HEK293 (cell line): ENCODE data around the gene P2RX4.

ENCODE experiments used
- CTCF ChIA-PET: fragments of 350-600 bp; formaldehyde crosslinking; extraction: SDS; loops from one replicate; lab custom pipeline; 2021; ENCODE audit warnings: antibody characterized with exemption; lab: Yijun Ruan, JAX
- POLR2A ChIA-PET: fragments of 300-600 bp; formaldehyde crosslinking; extraction: SDS; loops from one replicate; lab custom pipeline; 2020; ENCODE audit warnings: antibody characterized with exemption, inconsistent platforms; lab: Yijun Ruan, JAX
- H3K27ac ChIP-seq: fragments of 200-500 bp; sonication (Bioruptor generic); 2 replicates; pipeline ENCODE4 v1.5.1; 2014; ENCODE audit warnings: low read depth, low read length, control low read depth, inconsistent platforms; ENCODE audit errors: extremely low read depth
- H3K36me3 ChIP-seq, 2 experiments: fragments of 200-500 bp in 1 of 2; sonication (Bioruptor generic) in 1 of 2; 1 replicate in 1 of 2; 2 replicates in 1 of 2; pipeline ENCODE4 v1.5.1; 2014 to 2017; ENCODE audit warnings: inconsistent platforms in 2 of 2, low read length in 2 of 2; ENCODE audit not compliant: control insufficient read depth in 2 of 2, insufficient read depth in 1 of 2
- H3K4me1 ChIP-seq: fragments of 200-500 bp; sonication (Bioruptor generic); 2 replicates; pipeline ENCODE4 v1.5.1; 2014; ENCODE audit warnings: mild to moderate bottlenecking, low read length, inconsistent platforms; ENCODE audit not compliant: control insufficient read depth, insufficient read depth
- H3K4me3 ChIP-seq: 2 replicates; pipeline ENCODE4 v1.5.1; 2011; ENCODE audit warnings: low read depth, mild to moderate bottlenecking, control low read depth, low read length, moderate library complexity
- H3K9me3 ChIP-seq: fragments of 200-500 bp; sonication (Bioruptor generic); 2 replicates; pipeline ENCODE4 v1.5.1; 2014; ENCODE audit warnings: low read depth, low read length, inconsistent platforms; ENCODE audit not compliant: control insufficient read depth, insufficient read depth
- CTCF ChIP-seq: fragments of 450-650 bp; formaldehyde crosslinking; IDR thresholded peaks from 2 replicates; pipeline ENCODE4 v1.5.1; 2016; ENCODE audit warnings: missing biosample characterization, missing genetic modification characterization
- HOXA7 ChIP-seq: sonication (generic); formaldehyde crosslinking; IDR thresholded peaks from 2 replicates; pipeline ENCODE4 v1.8.1; 2022; ENCODE audit warnings: missing genetic modification reagents, borderline replicate concordance
- KLF9 ChIP-seq: fragments of 450-650 bp; formaldehyde crosslinking; IDR thresholded peaks from 2 replicates; pipeline ENCODE4 v1.5.1; 2016; ENCODE audit warnings: missing biosample characterization, missing genetic modification characterization, low read depth
- OVOL3 ChIP-seq: fragments of 450-650 bp; formaldehyde crosslinking; IDR thresholded peaks from 2 replicates; pipeline ENCODE4 v1.5.1; 2016; ENCODE audit warnings: missing biosample characterization, missing genetic modification characterization
- PRDM1 ChIP-seq: fragments of 450-650 bp; formaldehyde crosslinking; IDR thresholded peaks from 2 replicates; pipeline ENCODE4; 2016; ENCODE audit warnings: missing biosample characterization, missing genetic modification characterization
- PRDM6 ChIP-seq: fragments of 450-650 bp; formaldehyde crosslinking; IDR thresholded peaks from 2 replicates; pipeline ENCODE4 v1.5.1; 2017; ENCODE audit warnings: missing biosample characterization, missing genetic modification characterization
- REST ChIP-seq: fragments of 450-650 bp; formaldehyde crosslinking; IDR thresholded peaks from 2 replicates; pipeline ENCODE4 v1.5.1; 2016; ENCODE audit warnings: missing biosample characterization, missing genetic modification characterization
- TRIM28 ChIP-seq: IDR thresholded peaks from 2 replicates; pipeline ENCODE4 v1.6.1; 2011; ENCODE audit warnings: low read length, control low read depth, borderline replicate concordance
- ZBTB21 ChIP-seq: fragments of 450-650 bp; formaldehyde crosslinking; IDR thresholded peaks from 2 replicates; pipeline ENCODE4 v1.5.1; 2017; ENCODE audit warnings: missing biosample characterization, missing genetic modification characterization
- ZBTB8A ChIP-seq: fragments of 450-650 bp; formaldehyde crosslinking; IDR thresholded peaks from 2 replicates; pipeline ENCODE4 v1.5.1; 2016; ENCODE audit warnings: missing biosample characterization, missing genetic modification characterization
- ZFP3 ChIP-seq: fragments of 450-650 bp; formaldehyde crosslinking; IDR thresholded peaks from 2 replicates; pipeline ENCODE4 v1.5.1; 2016; ENCODE audit warnings: low read depth, missing biosample characterization, missing genetic modification characterization
- ZNF140 ChIP-seq: fragments of 450-650 bp; formaldehyde crosslinking; IDR thresholded peaks from 2 replicates; pipeline ENCODE4 v1.5.1; 2016; ENCODE audit warnings: missing biosample characterization, missing genetic modification characterization
- ZNF175 ChIP-seq: fragments of 450-650 bp; formaldehyde crosslinking; IDR thresholded peaks from 2 replicates; pipeline ENCODE4 v1.5.1; 2016; ENCODE audit warnings: missing biosample characterization, missing genetic modification characterization
- ZNF2 ChIP-seq: fragments of 450-650 bp; formaldehyde crosslinking; IDR thresholded peaks from 2 replicates; pipeline ENCODE4 v1.5.1; 2016; ENCODE audit warnings: missing biosample characterization, missing genetic modification characterization
- ZNF221 ChIP-seq: fragments of 450-650 bp; formaldehyde crosslinking; IDR thresholded peaks from 2 replicates; pipeline ENCODE4 v1.5.1; 2017; ENCODE audit warnings: missing biosample characterization, missing genetic modification characterization, borderline replicate concordance
- ZNF324 ChIP-seq: fragments of 450-650 bp; formaldehyde crosslinking; IDR thresholded peaks from 2 replicates; pipeline ENCODE4 v1.5.1; 2016; ENCODE audit warnings: missing biosample characterization, missing genetic modification characterization
- ZNF354C ChIP-seq: fragments of 450-650 bp; formaldehyde crosslinking; IDR thresholded peaks from 2 replicates; pipeline ENCODE4 v1.5.1; 2016; ENCODE audit warnings: missing biosample characterization, missing genetic modification characterization, low read depth, borderline replicate concordance
- ZNF423 ChIP-seq: fragments of 450-650 bp; formaldehyde crosslinking; IDR thresholded peaks from 2 replicates; pipeline ENCODE4 v1.5.1; 2016; ENCODE audit warnings: missing biosample characterization, missing genetic modification characterization
- ZNF501 ChIP-seq: fragments of 450-650 bp; formaldehyde crosslinking; IDR thresholded peaks from 2 replicates; pipeline ENCODE4 v1.5.1; 2016; ENCODE audit warnings: missing biosample characterization, missing genetic modification characterization
- ZNF776 ChIP-seq: fragments of 450-650 bp; formaldehyde crosslinking; IDR thresholded peaks from 2 replicates; pipeline ENCODE4 v1.5.0; 2017; ENCODE audit warnings: missing biosample characterization, missing genetic modification characterization, borderline replicate concordance
- ZNF791 ChIP-seq: fragments of 450-650 bp; formaldehyde crosslinking; IDR thresholded peaks from 2 replicates; pipeline ENCODE4 v1.5.1; 2016; ENCODE audit warnings: missing biosample characterization, missing genetic modification characterization
- ZNF792 ChIP-seq: fragments of 450-650 bp; formaldehyde crosslinking; IDR thresholded peaks from 2 replicates; pipeline ENCODE4 v1.5.1; 2016; ENCODE audit warnings: missing biosample characterization, missing genetic modification characterization
- ZSCAN23 ChIP-seq: fragments of 450-650 bp; formaldehyde crosslinking; IDR thresholded peaks from 2 replicates; pipeline ENCODE4 v1.5.1; 2016; ENCODE audit warnings: missing biosample characterization, missing genetic modification characterization
- ZXDB ChIP-seq: fragments of 450-650 bp; formaldehyde crosslinking; IDR thresholded peaks from 2 replicates; pipeline ENCODE4 v1.5.1; 2016; ENCODE audit warnings: missing biosample characterization, missing genetic modification characterization

Gene P2RX4

DNA sequence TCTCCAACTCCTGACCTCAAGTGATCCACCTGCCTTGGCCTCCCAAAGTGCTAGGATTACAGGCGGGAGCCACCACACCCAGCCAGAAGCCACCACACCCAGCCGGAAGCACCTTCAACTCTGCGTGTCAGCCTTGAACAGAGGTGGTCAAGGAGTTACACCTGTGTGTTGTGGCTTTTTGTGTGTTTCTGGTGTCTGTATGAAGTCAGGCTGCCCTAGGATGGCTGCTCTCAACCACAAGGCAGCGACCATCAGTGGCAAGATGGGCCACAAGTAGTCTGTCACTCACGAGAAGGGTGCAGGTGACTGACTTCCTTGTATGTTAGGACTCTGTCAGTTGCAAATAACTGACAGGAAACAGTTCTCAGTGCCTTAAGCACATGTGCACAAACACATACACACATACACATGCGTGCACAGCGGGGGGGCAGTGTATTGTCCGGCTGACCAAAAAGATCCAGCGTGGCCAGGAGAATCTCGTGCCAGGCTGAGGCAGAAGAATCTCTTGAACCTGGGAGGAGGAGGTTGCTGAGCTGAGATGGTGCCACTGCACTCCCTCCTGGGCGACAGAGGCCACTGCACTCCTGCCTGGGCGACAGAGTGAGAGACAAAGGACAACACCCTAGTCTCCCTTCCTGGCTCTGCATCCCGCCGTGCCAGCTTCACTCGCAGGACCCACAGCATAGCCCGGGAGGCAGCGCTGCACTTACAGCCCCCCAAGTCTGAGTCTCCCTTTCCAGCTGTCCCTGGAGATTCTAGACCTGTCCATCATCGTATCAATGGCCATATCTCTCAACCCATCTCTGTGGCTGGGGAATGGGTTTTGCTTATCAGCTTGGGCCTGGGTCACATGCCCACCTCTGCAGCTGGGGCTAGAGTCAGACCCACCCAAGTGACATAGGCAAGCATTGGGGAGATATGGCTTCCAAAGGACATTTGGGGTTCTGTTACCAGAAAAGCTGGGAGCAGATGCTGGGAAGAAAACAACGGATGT, 13.7 kb downstream of the P2RX4 start (continued):
- TF ChIP-seq ZNF501 (tag by site-specific recombination) (no peak), HOXA7 (CRISPR knock-in tag) (no peak), ZNF175 (tag by site-specific recombination) (no peak), ZNF140 (no peak)

GRCh38 chr12:121224591-121224990, 14.7 kb downstream of the P2RX4 start:
- Histone ChIP-seq H3K27ac (no peak overlapping the region), H3K36me3 (peaks cover 8 to 39% of the 10 kb centered on the region in 2 experiments; a peak in 2 of 3 replicates), H3K4me3 (no peak overlapping the region), H3K9me3 (no peaks in the 10 kb centered on the region)
- POLR2A ChIA-PET = no interaction called here
- TF ChIP-seq ZBTB21 (tag by site-specific recombination) (no peak), ZNF792 (no peak), PRDM6 (tag by site-specific recombination) (no peak), KLF9 (tag by site-specific recombination) (no peak), CTCF (tag by site-specific recombination) (no peak), ZFP3 (tag by site-specific recombination) (no peak), ZNF2 (tag by site-specific recombination) (no peak), ZNF324 (no peak), ZNF423 (no peak), ZNF791 (tag by site-specific recombination) (no peak), REST (tag by site-specific recombination) (no peak), PRDM1 (no peak)
- TF ChIP-seq, all 188 proteins: peak for 0
- H3K4me1 ChIP-seq = no peaks in the 10 kb centered on the region
- CTCF ChIA-PET = interaction anchor here (0.9 to 1.0 kb wide), 2 partner anchors 114 to 163 kb away, joined by 4 to 5 read pairs; no protein-coding TSS in a partner anchor

GRCh38 chr12:121226399-121226798, 16.5 kb downstream of the P2RX4 start:
- Histone ChIP-seq H3K4me3 (no peak overlapping the region), H3K9me3 (no peaks in the 10 kb centered on the region), H3K36me3 (peaks cover 8 to 40% of the 10 kb centered on the region in 2 experiments; a peak in 2 of 3 replicates), H3K4me1 (no peaks in the 10 kb centered on the region), H3K27ac (no peak overlapping the region)
- ChIA-PET POLR2A (no interaction called here), CTCF (no interaction called here)
- TF ChIP-seq ZNF221 (no peak), ZNF175 (tag by site-specific recombination) (no peak), CTCF (tag by site-specific recombination) (no peak), ZXDB (no peak), TRIM28 (no peak), ZNF776 (tag by site-specific recombination) (no peak), ZSCAN23 (tag by site-specific recombination) (no peak), ZBTB8A (tag by site-specific recombination) (no peak), ZNF354C (tag by site-specific recombination) (no peak), OVOL3 (tag by site-specific recombination) (no peak), ZNF324 (no peak)
